ENCODE data around the gene KLF2. TPM values are rescaled to one million over a fixed set of nuclear protein-coding genes. Genes with fewer than 3 reads are reported as not detected.
A peak's percentile ranks its signal among the peaks of the same experiment; 100 is the strongest.
"Not testable (repeated sequence)": the region's sequence is repeated elsewhere in the genome, so short reads cannot be mapped to it uniquely, and the experiment has no call there.

KLF2 gene
- total RNA-seq, 4 donors from 2014 or later: 16.5 to 139 (median 81.8) TPM

- H3K27ac ChIP-seq: peak overlapping the region; percentile 98
- no peaks in the 10 kb centered on the region for H3K27me3 ChIP-seq
- H3K9me3 ChIP-seq: no peaks in the 10 kb centered on the region
- DNase-seq: no peak
- no peak overlapping the region for H3K4me3 ChIP-seq
- H3K36me3 ChIP-seq: no peaks in the 10 kb centered on the region
- intact Hi-C loops (cut with DNase I; ENCODE audit: low total_unique reads): no loop called here
- no peak for TF ChIP-seq POLR2A (IDR thresholded peaks at IDR 0.05)
- TF ChIP-seq, protein P1, sequence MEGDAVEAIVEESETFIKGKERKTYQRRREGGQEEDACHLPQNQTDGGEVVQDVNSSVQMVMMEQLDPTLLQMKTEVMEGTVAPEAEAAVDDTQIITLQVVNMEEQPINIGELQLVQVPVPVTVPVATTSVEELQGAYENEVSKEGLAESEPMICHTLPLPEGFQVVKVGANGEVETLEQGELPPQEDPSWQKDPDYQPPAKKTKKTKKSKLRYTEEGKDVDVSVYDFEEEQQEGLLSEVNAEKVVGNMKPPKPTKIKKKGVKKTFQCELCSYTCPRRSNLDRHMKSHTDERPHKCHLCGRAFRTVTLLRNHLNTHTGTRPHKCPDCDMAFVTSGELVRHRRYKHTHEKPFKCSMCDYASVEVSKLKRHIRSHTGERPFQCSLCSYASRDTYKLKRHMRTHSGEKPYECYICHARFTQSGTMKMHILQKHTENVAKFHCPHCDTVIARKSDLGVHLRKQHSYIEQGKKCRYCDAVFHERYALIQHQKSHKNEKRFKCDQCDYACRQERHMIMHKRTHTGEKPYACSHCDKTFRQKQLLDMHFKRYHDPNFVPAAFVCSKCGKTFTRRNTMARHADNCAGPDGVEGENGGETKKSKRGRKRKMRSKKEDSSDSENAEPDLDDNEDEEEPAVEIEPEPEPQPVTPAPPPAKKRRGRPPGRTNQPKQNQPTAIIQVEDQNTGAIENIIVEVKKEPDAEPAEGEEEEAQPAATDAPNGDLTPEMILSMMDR (IDR thresholded peaks at IDR 0.05): no peak
- H3K4me1 ChIP-seq: no peaks in the 10 kb centered on the region
Observed at GRCh38 chr19:16284505-16284904, 40.1 kb upstream of the KLF2 start.

DNA sequence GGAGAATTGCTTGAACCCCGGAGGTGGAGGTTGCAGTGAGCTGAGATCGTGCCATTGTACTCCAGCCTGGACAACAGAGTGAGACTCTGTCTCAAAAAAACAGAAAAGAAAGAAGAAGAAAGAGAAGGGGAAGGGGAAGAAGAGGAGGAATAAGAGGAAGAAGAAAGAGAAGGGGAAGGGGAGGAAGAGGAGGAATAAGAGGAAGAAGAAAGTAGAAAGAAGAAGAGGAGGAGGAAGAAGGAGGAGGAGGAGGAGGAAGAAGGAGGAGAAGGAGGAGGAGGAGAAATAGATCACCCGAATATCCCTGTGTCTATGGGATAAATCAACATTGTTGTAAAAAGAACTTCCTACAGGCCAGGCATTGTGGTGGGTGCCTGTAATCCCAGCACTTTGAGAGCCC, 39.5 kb upstream of the KLF2 start:
- H3K27me3 ChIP-seq; H3K9me3 ChIP-seq; H3K4me1 ChIP-seq; DNase-seq; intact Hi-C loops (cut with DNase I; ENCODE audit: low total_unique reads); H3K4me3 ChIP-seq; H3K36me3 ChIP-seq: not testable (repeated sequence)
- peak overlapping the region; percentile 98 for H3K27ac ChIP-seq

DNA sequence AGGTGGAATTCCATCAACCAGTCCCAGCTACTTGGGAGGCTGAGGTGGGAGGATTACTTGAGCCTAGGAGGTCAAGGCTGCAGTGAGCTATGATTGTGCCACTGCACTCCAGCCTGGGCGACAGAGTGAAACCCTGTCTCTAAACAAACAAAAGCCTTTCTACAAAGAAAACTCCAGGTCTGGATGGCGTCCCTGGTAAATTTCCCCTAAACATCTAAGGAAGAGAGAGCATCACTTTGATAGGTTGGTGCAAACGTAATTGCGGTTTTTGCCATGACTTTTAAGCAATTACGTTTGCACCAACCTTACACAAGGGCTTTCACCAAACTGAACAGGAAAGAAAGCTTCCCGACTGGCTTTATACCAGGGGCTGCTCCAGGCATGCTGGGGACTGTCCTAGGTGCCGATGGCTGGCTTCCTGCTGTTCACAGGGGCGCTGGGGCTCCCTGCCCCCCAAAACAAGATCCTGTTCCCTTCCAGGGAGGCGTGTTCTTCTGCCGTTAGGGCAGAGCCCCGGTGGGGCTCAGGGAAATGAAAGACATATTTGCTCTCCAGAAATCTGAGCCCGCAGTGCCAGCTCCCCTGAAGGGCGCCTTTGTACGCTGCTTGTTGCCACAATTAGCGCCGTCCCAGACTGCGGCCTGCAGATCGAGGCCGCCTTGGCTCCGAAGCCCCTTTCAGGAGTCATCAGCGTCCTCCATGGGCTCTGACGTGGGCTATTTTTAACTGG, 38.7 kb upstream of the KLF2 start:
- intact Hi-C loops (cut with DNase I; ENCODE audit: low total_unique reads): no loop called here
- peak overlapping the region; percentile 98 for H3K27ac ChIP-seq
- no peaks in the 10 kb centered on the region for H3K4me1 ChIP-seq
- no peaks in the 10 kb centered on the region for H3K36me3 ChIP-seq
- no peak overlapping the region for H3K4me3 ChIP-seq
- peak in 1 of 2 donors; percentile 32 for DNase-seq
- H3K9me3 ChIP-seq: no peaks in the 10 kb centered on the region
- peak in 1 of 2 donors; percentile 14 for TF ChIP-seq POLR2A (IDR thresholded peaks at IDR 0.05)
- TF ChIP-seq, protein P1 (IDR thresholded peaks at IDR 0.05): no peak
- no peaks in the 10 kb centered on the region for H3K27me3 ChIP-seq

GRCh38 chr19:16288544-16288943, 36.1 kb upstream of the KLF2 start:
- Histone ChIP-seq H3K4me3 (no peak overlapping the region), H3K9me3 (no peaks in the 10 kb centered on the region), H3K27ac (no peak overlapping the region), H3K27me3 (no peaks in the 10 kb centered on the region), H3K4me1 (no peaks in the 10 kb centered on the region), H3K36me3 (no peaks in the 10 kb centered on the region)
- TF ChIP-seq POLR2A (IDR thresholded peaks at IDR 0.05): no peak
- TF ChIP-seq, protein P1 (IDR thresholded peaks at IDR 0.05): no peak
- DNase-seq: no peak
- intact Hi-C loops (cut with DNase I; ENCODE audit: low total_unique reads): no loop called here

GRCh38 chr19:16289594-16289993, 35.0 kb upstream of the KLF2 start:
- no peaks in the 10 kb centered on the region for H3K36me3 ChIP-seq
- no peaks in the 10 kb centered on the region for H3K27me3 ChIP-seq
- H3K9me3 ChIP-seq: no peaks in the 10 kb centered on the region
- no peak overlapping the region for H3K27ac ChIP-seq
- TF ChIP-seq POLR2A (IDR thresholded peaks at IDR 0.05): no peak
- TF ChIP-seq, protein P1 (IDR thresholded peaks at IDR 0.05): no peak
- no peak overlapping the region for H3K4me3 ChIP-seq
- H3K4me1 ChIP-seq: peaks cover 5 to 7% of the 10 kb centered on the region in 2 donors
- intact Hi-C loops (cut with DNase I; ENCODE audit: low total_unique reads): no loop called here
- no peak for DNase-seq

Data from uterus (tissue), 4 donors.